Panc1 (cell line): ENCODE results near the gene SAMD4A. TPM values are rescaled to one million over a fixed set of nuclear protein-coding genes. Genes with fewer than 3 reads are reported as not detected.

Experiments used
- ATAC-seq: fragments of 200-7000 bp; cut with Tn5 transposase; 2 replicates; pipeline ENCODE4 v1.9.1; 2020; ENCODE audit warnings: mild to moderate bottlenecking, moderate library complexity
- BruUV-seq: library from RNA; stranded (reverse); fragments of 400-500 nt; replicated peaks from 2 replicates; lab custom pipeline; 2021; lab: Mats Ljungman, UMichigan
- CTCF ChIA-PET: fragments of 300-600 bp; sonication (Branson Sonifier 250); formaldehyde crosslinking; loops from one replicate; lab custom pipeline; 2022; ENCODE audit warnings: antibody characterized with exemption; lab: Charles Lee
- POLR2A ChIA-PET: fragments of 300-600 bp; sonication (Branson Sonifier 250); formaldehyde crosslinking; loops from one replicate; lab custom pipeline; 2022; ENCODE audit warnings: antibody characterized with exemption; lab: Charles Lee
- DNase-seq: peaks from one replicate; pipeline ENCODE4 v3.0.0-alpha.2; 2010; ENCODE audit warnings: low read depth, low spot score
- H3K27ac ChIP-seq: 2 replicates; pipeline ENCODE4 v1.5.1; 2011; ENCODE audit warnings: mild to moderate bottlenecking, low read length, inconsistent platforms
- H3K27me3 ChIP-seq: fragments of 200-500 bp; sonication (Bioruptor generic); 2 replicates; pipeline ENCODE4 v1.6.0; 2014; ENCODE audit warnings: low read length, inconsistent platforms; ENCODE audit not compliant: control insufficient read depth, insufficient read depth
- H3K36me3 ChIP-seq: fragments of 200-500 bp; sonication (Bioruptor generic); 2 replicates; pipeline ENCODE4 v1.5.1; 2014; ENCODE audit warnings: inconsistent platforms, mild to moderate bottlenecking, low read length, moderate library complexity; ENCODE audit not compliant: control insufficient read depth, insufficient read depth
- H3K4me1 ChIP-seq: 2 replicates; pipeline ENCODE4 v1.5.1; 2011; ENCODE audit warnings: inconsistent platforms, mild to moderate bottlenecking, low read length, moderate library complexity; ENCODE audit not compliant: control insufficient read depth, insufficient read depth
- H3K4me3 ChIP-seq, 2 experiments: 2 replicates each; pipeline ENCODE4 v1.5.1; 2011 to 2012; ENCODE audit warnings: low read depth in 2 of 2, low read length in 2 of 2, mild to moderate bottlenecking in 2 of 2, inconsistent platforms in 1 of 2, moderate library complexity in 1 of 2
- H3K9me3 ChIP-seq: fragments of 200-500 bp; sonication (Bioruptor generic); 2 replicates; pipeline ENCODE4 v1.5.1; 2014; ENCODE audit warnings: low read depth, mild to moderate bottlenecking, inconsistent platforms, low read length, moderate library complexity; ENCODE audit not compliant: control insufficient read depth, insufficient read depth
- CTCF ChIP-seq: fragments of 450-650 bp; IDR thresholded peaks from 2 replicates; pipeline ENCODE4 v1.5.1; 2017; ENCODE audit warnings: mild to moderate bottlenecking
- POLR2AphosphoS5 ChIP-seq: IDR thresholded peaks from 2 replicates; pipeline ENCODE4 v1.6.1; 2012; ENCODE audit warnings: mild to moderate bottlenecking, low read depth, low read length, moderate library complexity
- REST ChIP-seq, 2 experiments: IDR thresholded peaks; 2 replicates each; pipeline ENCODE4 v1.6.1; 2011 to 2012; ENCODE audit warnings: low read depth in 2 of 2, control low read depth in 1 of 2, low read length in 1 of 2, mild to moderate bottlenecking in 1 of 2, moderate library complexity in 1 of 2; ENCODE audit not compliant: insufficient read depth in 1 of 2
- SIN3A ChIP-seq: IDR thresholded peaks from 2 replicates; pipeline ENCODE4 v1.6.1; 2012; ENCODE audit warnings: low read depth, mild to moderate bottlenecking, low read length, moderate library complexity, borderline replicate concordance; ENCODE audit not compliant: insufficient read depth
- TCF7L2 ChIP-seq: IDR thresholded peaks from 2 replicates; pipeline ENCODE4 v1.6.1; 2011; ENCODE audit warnings: mild to moderate bottlenecking, low read depth, low read length, inconsistent platforms
- in situ Hi-C: cut with HindIII; loops from 2 replicates; pipeline ENCODE4 v1.10.0; 2016; ENCODE audit warnings: low sequenced_read_pairs, low pct_unique_long_range_greater_than_20kb
- intact Hi-C: fragments of 100-400 bp; cut with micrococcal nuclease; formaldehyde crosslinking; loops from one replicate; pipeline ENCODE4 v1.10.0; 2022; ENCODE audit not compliant: unreplicated experiment
- total RNA-seq: library from RNA; stranded (reverse); gene quantifications from one replicate; pipeline ENCODE4 v1.2.1, GENCODE V29; 2021; ENCODE audit not compliant: unreplicated experiment

SAMD4A gene
- total RNA-seq, 1 experiment from 2014 or later, result 15.2 TPM

GRCh38 chr14:54664961-54665360, 98.0 kb downstream of the SAMD4A start:
- ATAC-seq, result peak; percentile 60
- Histone ChIP-seq H3K4me1 (peaks cover 15% of the 10 kb centered on the region), H3K27me3 (no peaks in the 10 kb centered on the region), H3K27ac (peak overlapping the region; percentile 23; the same call in 1 of the 2 replicates), H3K9me3 (no peaks in the 10 kb centered on the region), H3K4me3 (no peak overlapping the region), H3K36me3 (no peaks in the 10 kb centered on the region)
- intact Hi-C loops, result no loop called here
- no TSS peak for BruUV-seq
- in situ Hi-C loops, result no loop called here
- DNase-seq, result no peak
- POLR2A ChIA-PET, result no interaction called here
- TF ChIP-seq TCF7L2 (no peak), POLR2AphosphoS5 (no peak), REST (IDR thresholded peaks at IDR 0.05; ENCODE audit: insufficient read depth in 1 of 2, low read depth in 2 of 2, low read length in 1 of 2) (no peak), SIN3A (no peak), CTCF (no peak)
- CTCF ChIA-PET, result no interaction called here

GRCh38 chr14:54665946-54666345, 99.0 kb downstream of the SAMD4A start:
- peak overlapping the region; percentile 49; the same call in 1 of the 2 replicates for H3K27ac ChIP-seq
- intact Hi-C loops (no loop called here), in situ Hi-C loops (no loop called here)
- ChIA-PET POLR2A (interaction anchor here (0.6 kb wide), 1 partner anchor 43 kb away, joined by 8 read pairs; no protein-coding TSS in a partner anchor), CTCF (no interaction called here)
- BruUV-seq, result no TSS peak
- no peak for TF ChIP-seq SIN3A
- no peak for TF ChIP-seq TCF7L2
- TF ChIP-seq CTCF, result no peak
- no peak for TF ChIP-seq REST (IDR thresholded peaks at IDR 0.05; ENCODE audit: insufficient read depth in 1 of 2, low read depth in 2 of 2, low read length in 1 of 2)
- no peak for TF ChIP-seq POLR2AphosphoS5
- DNase-seq (no peak), ATAC-seq (no peak)
- H3K4me3 ChIP-seq, result no peak overlapping the region
- H3K36me3 ChIP-seq, result no peaks in the 10 kb centered on the region
- H3K4me1 ChIP-seq, result peaks cover 20% of the 10 kb centered on the region
- H3K9me3 ChIP-seq, result no peaks in the 10 kb centered on the region
- H3K27me3 ChIP-seq, result no peaks in the 10 kb centered on the region
